ENCODE results near the gene NEXN.

DNA sequence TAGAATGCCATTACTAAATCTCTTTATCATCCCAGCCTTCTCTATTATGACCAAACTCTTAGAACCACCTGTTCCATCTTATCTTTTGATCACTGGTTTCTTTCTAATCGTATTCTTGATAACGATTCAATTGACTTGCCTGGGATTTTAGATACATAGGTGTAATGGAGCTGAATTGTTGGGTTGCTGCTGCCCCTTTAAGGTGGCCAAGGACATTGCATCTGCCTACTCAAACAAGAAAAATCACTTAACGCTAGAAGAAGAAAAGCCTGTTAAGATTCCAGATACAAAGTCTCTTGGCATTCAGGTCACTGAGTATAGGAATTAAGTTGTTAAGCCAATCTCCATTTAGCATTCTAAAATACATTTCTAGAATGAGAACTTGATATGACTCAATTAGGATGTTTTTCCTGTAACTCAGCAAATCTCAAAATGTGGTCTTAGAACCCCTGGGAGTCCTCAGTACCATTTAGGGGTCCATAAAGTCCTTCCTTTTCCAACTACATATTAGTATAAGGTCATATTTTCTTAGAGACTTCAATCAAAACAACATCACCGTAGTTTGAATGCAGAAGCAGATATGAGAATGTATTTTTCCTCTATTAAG lies 12.4 kb downstream of the NEXN start:
- TF ChIP-seq CTCF (IDR thresholded peaks at IDR 0.05) (peak; percentile 16 to 52 (median 48)), POLR2A (IDR thresholded peaks at IDR 0.05) (no peak)

Measured in breast epithelium (tissue), 3 donors.